ENCODE data around the gene SETD6.
"Not testable (repeated sequence)": the region's sequence is repeated elsewhere in the genome, so short reads cannot be mapped to it uniquely, and the experiment has no call there.

The SETD6 gene

GRCh38 chr16:58478427-58478826 lies 36.9 kb upstream of the SETD6 start:
- Histone ChIP-seq H3K9ac (ENCODE audit: low read length in 2 of 2) (no peak overlapping the region), H3K27me3 (ENCODE audit: control insufficient read depth in 1 of 2, insufficient read depth in 2 of 2, low read length in 2 of 2) (peaks cover 0 to 3% of the 10 kb centered on the region in 2 donors), H3K4me3 (ENCODE audit: low read length in 2 of 2) (no peak overlapping the region), H3K9me3 (ENCODE audit: control insufficient read depth in 2 of 2, low read length in 2 of 2) (no peaks in the 10 kb centered on the region), H3K36me3 (ENCODE audit: control insufficient read depth in 2 of 2, insufficient read depth in 2 of 2, low read length in 2 of 2) (no peaks in the 10 kb centered on the region), H3K4me1 (ENCODE audit: control insufficient read depth, insufficient read depth, low read length) (peaks cover 2% of the 10 kb centered on the region), H3K27ac (ENCODE audit: low read length) (no peak overlapping the region)

- Histone ChIP-seq H3K36me3 (ENCODE audit: control insufficient read depth in 2 of 2, insufficient read depth in 2 of 2, low read length in 2 of 2) (no peaks in the 10 kb centered on the region), H3K9me3 (ENCODE audit: control insufficient read depth in 2 of 2, low read length in 2 of 2) (no peaks in the 10 kb centered on the region), H3K4me3 (ENCODE audit: low read length in 2 of 2) (no peak overlapping the region), H3K27me3 (ENCODE audit: control insufficient read depth in 1 of 2, insufficient read depth in 2 of 2, low read length in 2 of 2) (peaks cover 0 to 3% of the 10 kb centered on the region in 2 donors), H3K4me1 (ENCODE audit: control insufficient read depth, insufficient read depth, low read length) (peaks cover 3% of the 10 kb centered on the region), H3K27ac (ENCODE audit: low read length) (no peak overlapping the region), H3K9ac (ENCODE audit: low read length in 2 of 2) (no peak overlapping the region)
These were observed 34.0 kb upstream of the SETD6 start for GRCh38 chr16:58481226-58481869.

- no peak overlapping the region for H3K4me3 ChIP-seq (ENCODE audit: low read length in 2 of 2)
- H3K9me3 ChIP-seq (ENCODE audit: control insufficient read depth in 2 of 2, low read length in 2 of 2), result no peaks in the 10 kb centered on the region
- H3K27ac ChIP-seq (ENCODE audit: low read length), result no peak overlapping the region
- no peaks in the 10 kb centered on the region for H3K36me3 ChIP-seq (ENCODE audit: control insufficient read depth in 2 of 2, insufficient read depth in 2 of 2, low read length in 2 of 2)
- peaks cover 3% of the 10 kb centered on the region for H3K4me1 ChIP-seq (ENCODE audit: control insufficient read depth, insufficient read depth, low read length)
- no peak overlapping the region for H3K9ac ChIP-seq (ENCODE audit: low read length in 2 of 2)
- peaks cover 0 to 3% of the 10 kb centered on the region in 2 donors for H3K27me3 ChIP-seq (ENCODE audit: control insufficient read depth in 1 of 2, insufficient read depth in 2 of 2, low read length in 2 of 2)
These were observed 33.4 kb upstream of the SETD6 start for GRCh38 chr16:58481931-58482330.

- Histone ChIP-seq H3K27ac (ENCODE audit: low read length) (no peak overlapping the region), H3K9me3 (ENCODE audit: control insufficient read depth in 2 of 2, low read length in 2 of 2) (no peaks in the 10 kb centered on the region), H3K9ac (ENCODE audit: low read length in 2 of 2) (no peak overlapping the region), H3K27me3 (ENCODE audit: control insufficient read depth in 1 of 2, insufficient read depth in 2 of 2, low read length in 2 of 2) (peaks cover 0 to 5% of the 10 kb centered on the region in 2 donors), H3K4me1 (ENCODE audit: control insufficient read depth, insufficient read depth, low read length) (peaks cover 8% of the 10 kb centered on the region), H3K36me3 (ENCODE audit: control insufficient read depth in 2 of 2, insufficient read depth in 2 of 2, low read length in 2 of 2) (no peaks in the 10 kb centered on the region), H3K4me3 (ENCODE audit: low read length in 2 of 2) (no peak overlapping the region)
These were observed 30.0 kb upstream of the SETD6 start for GRCh38 chr16:58485184-58485887.

- peaks cover 0 to 2% of the 10 kb centered on the region in 2 donors for H3K27me3 ChIP-seq (ENCODE audit: control insufficient read depth in 1 of 2, insufficient read depth in 2 of 2, low read length in 2 of 2)
- no peak overlapping the region for H3K27ac ChIP-seq (ENCODE audit: low read length)
- H3K4me3 ChIP-seq (ENCODE audit: low read length in 2 of 2), result peak overlapping the region in 1 of 2 donors; percentile 58
- H3K9ac ChIP-seq (ENCODE audit: low read length in 2 of 2), result no peak overlapping the region
- H3K36me3 ChIP-seq (ENCODE audit: control insufficient read depth in 2 of 2, insufficient read depth in 2 of 2, low read length in 2 of 2), result no peaks in the 10 kb centered on the region
- H3K9me3 ChIP-seq (ENCODE audit: control insufficient read depth in 2 of 2, low read length in 2 of 2), result no peaks in the 10 kb centered on the region
- H3K4me1 ChIP-seq (ENCODE audit: control insufficient read depth, insufficient read depth, low read length), result peaks cover 8% of the 10 kb centered on the region
These were observed 27.6 kb upstream of the SETD6 start for GRCh38 chr16:58487566-58488351.

- Histone ChIP-seq H3K36me3 (ENCODE audit: control insufficient read depth in 2 of 2, insufficient read depth in 2 of 2, low read length in 2 of 2) (no peaks in the 10 kb centered on the region), H3K4me1 (ENCODE audit: control insufficient read depth, insufficient read depth, low read length) (peaks cover 8% of the 10 kb centered on the region), H3K27me3 (ENCODE audit: control insufficient read depth in 1 of 2, insufficient read depth in 2 of 2, low read length in 2 of 2) (peaks cover 0 to 2% of the 10 kb centered on the region in 2 donors), H3K9ac (ENCODE audit: low read length in 2 of 2) (no peak overlapping the region), H3K27ac (ENCODE audit: low read length) (no peak overlapping the region), H3K4me3 (ENCODE audit: low read length in 2 of 2) (no peak overlapping the region), H3K9me3 (ENCODE audit: control insufficient read depth in 2 of 2, low read length in 2 of 2) (no peaks in the 10 kb centered on the region)
These were observed 26.8 kb upstream of the SETD6 start for GRCh38 chr16:58488531-58488930.

GRCh38 chr16:58490065-58490464 lies 25.3 kb upstream of the SETD6 start:
- no peak overlapping the region for H3K9ac ChIP-seq (ENCODE audit: low read length in 2 of 2)
- no peak overlapping the region for H3K27ac ChIP-seq (ENCODE audit: low read length)
- H3K9me3 ChIP-seq (ENCODE audit: control insufficient read depth in 2 of 2, low read length in 2 of 2), result no peaks in the 10 kb centered on the region
- H3K36me3 ChIP-seq (ENCODE audit: control insufficient read depth in 2 of 2, insufficient read depth in 2 of 2, low read length in 2 of 2), result no peaks in the 10 kb centered on the region
- H3K27me3 ChIP-seq (ENCODE audit: control insufficient read depth in 1 of 2, insufficient read depth in 2 of 2, low read length in 2 of 2), result peaks cover 0 to 2% of the 10 kb centered on the region in 2 donors
- H3K4me3 ChIP-seq (ENCODE audit: low read length in 2 of 2), result no peak overlapping the region
- peaks cover 8% of the 10 kb centered on the region for H3K4me1 ChIP-seq (ENCODE audit: control insufficient read depth, insufficient read depth, low read length)

GRCh38 chr16:58490539-58490938 lies 24.8 kb upstream of the SETD6 start:
- H3K4me3 ChIP-seq (ENCODE audit: low read length in 2 of 2); H3K27ac ChIP-seq (ENCODE audit: low read length); H3K27me3 ChIP-seq (ENCODE audit: control insufficient read depth in 1 of 2, insufficient read depth in 2 of 2, low read length in 2 of 2); H3K4me1 ChIP-seq (ENCODE audit: control insufficient read depth, insufficient read depth, low read length); H3K9ac ChIP-seq (ENCODE audit: low read length in 2 of 2); H3K9me3 ChIP-seq (ENCODE audit: control insufficient read depth in 2 of 2, low read length in 2 of 2); H3K36me3 ChIP-seq (ENCODE audit: control insufficient read depth in 2 of 2, insufficient read depth in 2 of 2, low read length in 2 of 2): not testable (repeated sequence)

- H3K4me3 ChIP-seq (ENCODE audit: low read length in 2 of 2), result no peak overlapping the region
- no peak overlapping the region for H3K9ac ChIP-seq (ENCODE audit: low read length in 2 of 2)
- H3K27me3 ChIP-seq (ENCODE audit: control insufficient read depth in 1 of 2, insufficient read depth in 2 of 2, low read length in 2 of 2), result peaks cover 0 to 2% of the 10 kb centered on the region in 2 donors
- no peaks in the 10 kb centered on the region for H3K9me3 ChIP-seq (ENCODE audit: control insufficient read depth in 2 of 2, low read length in 2 of 2)
- no peak overlapping the region for H3K27ac ChIP-seq (ENCODE audit: low read length)
- no peaks in the 10 kb centered on the region for H3K36me3 ChIP-seq (ENCODE audit: control insufficient read depth in 2 of 2, insufficient read depth in 2 of 2, low read length in 2 of 2)
- H3K4me1 ChIP-seq (ENCODE audit: control insufficient read depth, insufficient read depth, low read length), result peaks cover 8% of the 10 kb centered on the region
These were observed 23.3 kb upstream of the SETD6 start for GRCh38 chr16:58492066-58492465.

GRCh38 chr16:58492735-58493134 lies 22.6 kb upstream of the SETD6 start:
- Histone ChIP-seq H3K9me3 (ENCODE audit: control insufficient read depth in 2 of 2, low read length in 2 of 2) (no peaks in the 10 kb centered on the region), H3K36me3 (ENCODE audit: control insufficient read depth in 2 of 2, insufficient read depth in 2 of 2, low read length in 2 of 2) (no peaks in the 10 kb centered on the region)

More at GRCh38 chr16:58492735-58493134, 22.6 kb upstream of the SETD6 start:
- Histone ChIP-seq H3K9ac (ENCODE audit: low read length in 2 of 2) (no peak overlapping the region), H3K4me3 (ENCODE audit: low read length in 2 of 2) (no peak overlapping the region), H3K27me3 (ENCODE audit: control insufficient read depth in 1 of 2, insufficient read depth in 2 of 2, low read length in 2 of 2) (peaks cover 0 to 2% of the 10 kb centered on the region in 2 donors), H3K4me1 (ENCODE audit: control insufficient read depth, insufficient read depth, low read length) (peaks cover 5% of the 10 kb centered on the region), H3K27ac (ENCODE audit: low read length) (no peak overlapping the region)

All from stomach smooth muscle (tissue), 2 donors.